KMS-11 (cell line): ENCODE results near the gene ELMO1.

Experiments
- H2AFZ ChIP-seq: fragments of 200-600 bp; sonication (generic); 2 replicates; pipeline ENCODE4 v1.6.1; 2016; ENCODE audit warnings: antibody characterized with exemption, mixed run types, low read depth
- H3K27ac ChIP-seq: fragments of 200-600 bp; sonication (generic); 2 replicates; pipeline ENCODE4 v1.6.1; 2016; ENCODE audit warnings: mild to moderate bottlenecking, mixed run types
- H3K27me3 ChIP-seq: fragments of 200-600 bp; sonication (generic); 2 replicates; pipeline ENCODE4 v1.6.1; 2017; ENCODE audit warnings: mild to moderate bottlenecking, low read depth, mixed run types, moderate library complexity; ENCODE audit not compliant: insufficient read depth
- H3K36me3 ChIP-seq: fragments of 200-600 bp; sonication (generic); 2 replicates; pipeline ENCODE4 v1.6.1; 2017; ENCODE audit warnings: mild to moderate bottlenecking, mixed run types; ENCODE audit not compliant: insufficient read depth
- H3K4me1 ChIP-seq: fragments of 200-600 bp; sonication (generic); 2 replicates; pipeline ENCODE4 v1.6.1; 2016; ENCODE audit warnings: mild to moderate bottlenecking, low read depth, mixed run types; ENCODE audit not compliant: poor library complexity, severe bottlenecking
- H3K4me2 ChIP-seq: fragments of 200-600 bp; sonication (generic); 2 replicates; pipeline ENCODE4 v1.7.0; 2016; ENCODE audit warnings: mild to moderate bottlenecking, mixed run types
- H3K4me3 ChIP-seq: fragments of 200-600 bp; sonication (generic); IDR thresholded peaks from 2 replicates; pipeline ENCODE4 v1.6.1; 2017; ENCODE audit warnings: low read depth, low read length, mixed read lengths; ENCODE audit not compliant: insufficient read depth
- H3K79me2 ChIP-seq: fragments of 200-600 bp; sonication (generic); 2 replicates; pipeline ENCODE4 v1.6.1; 2016; ENCODE audit warnings: low read depth, mixed run types; ENCODE audit not compliant: insufficient read depth
- H3K9ac ChIP-seq: fragments of 200-600 bp; sonication (generic); 2 replicates; pipeline ENCODE4 v1.6.1; 2016; ENCODE audit warnings: mild to moderate bottlenecking, mixed run types
- H4K20me1 ChIP-seq: fragments of 200-600 bp; sonication (generic); 2 replicates; pipeline ENCODE4 v1.6.1; 2016; ENCODE audit warnings: mild to moderate bottlenecking, mixed run types; ENCODE audit not compliant: insufficient read depth
- CTCF ChIP-seq: fragments of 200-600 bp; sonication (generic); conservative IDR thresholded peaks from 2 replicates; pipeline ENCODE4 v1.6.1; 2017; ENCODE audit warnings: low read depth, mild to moderate bottlenecking, antibody characterized with exemption, low read length, moderate library complexity, mixed read lengths

The ELMO1 gene

DNA sequence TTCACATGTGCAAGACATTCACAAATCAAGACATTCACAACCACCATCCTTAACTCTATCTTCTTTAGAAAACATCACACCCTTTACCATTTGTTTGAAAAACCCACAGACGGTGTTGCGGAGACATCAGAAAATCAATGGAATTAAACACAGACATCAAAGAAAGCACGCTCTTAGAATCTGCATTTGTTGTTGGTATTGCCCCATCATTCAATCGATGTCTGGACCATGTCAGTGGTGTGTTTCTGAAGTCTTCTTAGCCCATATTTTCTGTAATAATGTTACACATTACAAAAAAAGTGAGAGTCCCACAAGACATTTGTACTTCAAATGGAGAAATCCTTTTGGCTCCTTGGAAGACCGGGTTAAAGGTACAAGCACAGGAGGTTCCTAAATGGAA lies 550.5 kb downstream of the ELMO1 start:
- no peaks in the 10 kb centered on the region for H3K27me3 ChIP-seq
- no peak overlapping the region for H3K9ac ChIP-seq
- no peak overlapping the region for H3K4me3 ChIP-seq
- no peaks in the 10 kb centered on the region for H3K79me2 ChIP-seq
- H3K4me1 ChIP-seq = no peaks in the 10 kb centered on the region
- no peak overlapping the region for H3K27ac ChIP-seq
- no peak for TF ChIP-seq CTCF
- H2AFZ ChIP-seq = no peak overlapping the region
- H4K20me1 ChIP-seq = no peaks in the 10 kb centered on the region
- H3K4me2 ChIP-seq = no peak overlapping the region
- no peaks in the 10 kb centered on the region; the same call in 1 of the 2 replicates for H3K36me3 ChIP-seq

DNA sequence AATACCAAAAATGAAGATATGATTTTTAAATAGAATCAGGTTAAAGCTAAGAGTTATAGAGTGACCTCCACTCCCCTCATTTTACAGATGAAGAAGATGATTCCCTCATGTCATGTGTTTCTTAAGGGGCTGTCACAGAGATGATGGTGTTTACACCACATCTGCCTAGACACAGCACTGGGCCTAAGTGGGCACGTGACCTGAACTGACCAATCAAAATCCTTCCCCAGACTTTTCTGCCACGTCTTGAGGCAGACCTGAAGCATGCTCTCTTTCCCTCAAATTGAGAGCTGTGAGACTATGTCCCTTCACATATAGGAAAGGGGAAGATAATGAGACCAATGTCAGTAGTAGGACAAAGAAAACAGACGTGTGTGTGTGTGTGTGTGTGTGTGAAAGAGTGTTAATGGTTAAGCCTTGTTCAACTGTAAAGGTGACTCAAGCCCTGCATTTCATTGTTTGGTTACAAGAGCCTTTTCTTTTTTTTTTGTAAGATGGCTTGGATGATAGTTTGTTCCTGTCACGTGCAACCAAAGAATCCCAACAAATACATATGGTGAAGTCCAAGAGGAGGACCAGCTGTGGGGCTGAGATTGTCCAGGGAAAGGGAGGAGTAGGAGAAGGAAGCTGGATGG lies 551.6 kb downstream of the ELMO1 start:
- no peaks in the 10 kb centered on the region for H4K20me1 ChIP-seq
- H3K4me2 ChIP-seq = no peak overlapping the region
- H3K4me1 ChIP-seq = no peaks in the 10 kb centered on the region
- H3K9ac ChIP-seq = no peak overlapping the region
- H2AFZ ChIP-seq = no peak overlapping the region
- no peak for TF ChIP-seq CTCF
- H3K79me2 ChIP-seq = no peaks in the 10 kb centered on the region
- no peaks in the 10 kb centered on the region for H3K27me3 ChIP-seq
- H3K4me3 ChIP-seq = no peak overlapping the region
- H3K27ac ChIP-seq = no peak overlapping the region
- no peaks in the 10 kb centered on the region; the same call in 1 of the 2 replicates for H3K36me3 ChIP-seq

- Histone ChIP-seq H3K4me2 (no peak overlapping the region), H2AFZ (no peak overlapping the region), H3K79me2 (no peaks in the 10 kb centered on the region), H3K9ac (no peak overlapping the region), H3K4me3 (no peak overlapping the region), H3K36me3 (no peaks in the 10 kb centered on the region; the same call in 1 of the 2 replicates), H3K27ac (no peak overlapping the region), H3K4me1 (no peaks in the 10 kb centered on the region), H3K27me3 (no peaks in the 10 kb centered on the region), H4K20me1 (no peaks in the 10 kb centered on the region)
- no peak for TF ChIP-seq CTCF
Observed at GRCh38 chr7:36896418-36896817, 552.2 kb downstream of the ELMO1 start.

DNA sequence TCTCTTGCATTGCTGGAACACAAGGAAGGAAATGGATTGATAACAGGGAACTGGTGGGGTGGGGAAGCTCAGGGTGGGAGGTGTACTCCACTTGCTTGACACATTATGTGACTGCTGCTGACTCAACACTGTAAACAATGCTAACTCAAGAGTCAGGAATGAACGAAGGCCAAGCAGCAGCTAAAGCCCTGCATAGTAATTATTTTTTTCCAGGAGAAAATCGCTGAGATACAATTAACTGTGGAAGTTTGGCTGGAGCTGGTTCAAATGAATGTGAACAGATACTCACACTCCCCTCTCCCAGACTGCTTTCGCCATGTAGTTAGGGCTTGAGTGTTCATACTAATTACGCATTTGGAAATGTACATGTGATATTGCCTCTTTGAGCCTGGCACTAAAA lies 553.5 kb downstream of the ELMO1 start:
- Histone ChIP-seq H3K27me3 (no peaks in the 10 kb centered on the region), H3K36me3 (no peaks in the 10 kb centered on the region; the same call in 1 of the 2 replicates), H3K4me3 (no peak overlapping the region), H3K79me2 (no peaks in the 10 kb centered on the region), H3K4me2 (no peak overlapping the region), H3K9ac (no peak overlapping the region), H3K4me1 (no peaks in the 10 kb centered on the region), H3K27ac (no peak overlapping the region), H4K20me1 (no peaks in the 10 kb centered on the region), H2AFZ (no peak overlapping the region)
- no peak for TF ChIP-seq CTCF
